Vagina (tissue), 2 donors: ENCODE data around the gene REXO4. TPM values are rescaled to one million over a fixed set of nuclear protein-coding genes. Genes with fewer than 3 reads are reported as not detected.
A peak's percentile ranks its signal among the peaks of the same experiment; 100 is the strongest.

Experiments used
- DNase-seq, 2 donors: peaks; one replicate each; pipeline ENCODE4 v3.0.0-alpha.2; 2017; ENCODE audit errors: extremely low spot score in 2 of 2
- H3K27ac ChIP-seq: fragments of 200-600 bp; sonication (generic); one replicate; pipeline ENCODE4 v1.5.1; 2019
- H3K27me3 ChIP-seq: fragments of 200-600 bp; sonication (generic); one replicate; pipeline ENCODE4 v1.5.1; 2019
- H3K36me3 ChIP-seq, 2 donors: fragments of 200-600 bp; sonication (generic); one replicate each; pipeline ENCODE4 v1.5.1; 2017 to 2019
- H3K4me1 ChIP-seq: fragments of 200-600 bp; sonication (generic); one replicate; pipeline ENCODE4 v1.5.1; 2019
- H3K4me3 ChIP-seq, 2 donors: fragments of 200-600 bp; sonication (generic); 1 replicate in 1 of 2; 2 replicates in 1 of 2; pipeline ENCODE4 v1.5.1; 2016 to 2019
- H3K9me3 ChIP-seq: fragments of 200-600 bp; sonication (generic); one replicate; pipeline ENCODE4 v1.5.1; 2019
- POLR2A ChIP-seq, 2 donors: fragments of 450-650 bp; IDR thresholded peaks; one replicate each; pipeline ENCODE4 v1.6.1; 2017; ENCODE audit warnings: antibody characterized with exemption in 2 of 2, mild to moderate bottlenecking in 2 of 2, moderate library complexity in 2 of 2
- POLR2AphosphoS5 ChIP-seq, 2 donors: sonication (generic); formaldehyde crosslinking; IDR thresholded peaks; one replicate each; pipeline ENCODE4 v1.9.0; 2017; ENCODE audit warnings: antibody characterized with exemption in 2 of 2, mild to moderate bottlenecking in 2 of 2, low read depth in 1 of 2; ENCODE audit not compliant: insufficient read depth in 1 of 2
- intact Hi-C: fragments of 100-400 bp; cut with DNase I; formaldehyde crosslinking; loops from one replicate; pipeline ENCODE4 v1.15.1; 2023
- total RNA-seq: library from RNA; depleted of rRNA; stranded (reverse); fragments of >200 nt; gene quantifications from one replicate; pipeline ENCODE4 v1.2.3, GENCODE V29; 2016
- TF ChIP-seq, protein P1 (sequence below), 3 experiments: fragments of 450-650 bp in 2 of 3; fragments of 200-600 bp in 1 of 3; sonication (generic) in 1 of 3; IDR thresholded peaks; one replicate each; pipeline ENCODE4 v1.5.1; 2017 to 2019; ENCODE audit warnings: antibody characterized with exemption in 3 of 3, mild to moderate bottlenecking in 2 of 3, moderate library complexity in 2 of 3

The REXO4 gene
- total RNA-seq, 1 donor from 2014 or later, result 17.2 TPM

DNA sequence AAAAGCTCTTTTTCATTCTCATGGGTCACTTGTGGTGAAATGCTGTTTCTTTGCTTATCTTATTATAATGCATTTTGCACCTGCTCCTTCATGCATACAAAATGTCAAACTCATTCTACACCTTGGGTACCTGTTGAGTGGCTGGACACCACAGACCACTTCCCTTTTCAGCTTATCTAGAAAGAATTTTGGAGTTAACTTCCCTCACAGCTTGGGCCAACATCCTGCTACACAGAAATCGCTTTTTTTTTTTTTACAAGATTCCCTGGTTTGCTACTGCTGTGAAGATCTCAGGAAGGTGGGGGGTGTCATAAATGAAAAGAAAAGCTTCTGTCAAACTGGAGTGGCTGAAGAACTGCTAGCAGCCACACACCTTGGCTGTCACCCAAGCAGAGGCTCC, 2.6 kb downstream of the REXO4 start:
- Histone ChIP-seq H3K27me3 (no peaks in the 10 kb centered on the region), H3K27ac (no peak overlapping the region), H3K4me1 (peaks cover 36% of the 10 kb centered on the region), H3K36me3 (peaks cover 0 to 43% of the 10 kb centered on the region in 2 donors), H3K4me3 (no peak overlapping the region), H3K9me3 (no peaks in the 10 kb centered on the region)
- DNase-seq, result no peak
- intact Hi-C loops, result no loop called here
- TF ChIP-seq POLR2AphosphoS5 (IDR thresholded peaks at IDR 0.05; ENCODE audit: insufficient read depth in 1 of 2, low read depth in 1 of 2) (no peak), POLR2A (IDR thresholded peaks at IDR 0.05) (no peak)
- TF ChIP-seq, protein P1, sequence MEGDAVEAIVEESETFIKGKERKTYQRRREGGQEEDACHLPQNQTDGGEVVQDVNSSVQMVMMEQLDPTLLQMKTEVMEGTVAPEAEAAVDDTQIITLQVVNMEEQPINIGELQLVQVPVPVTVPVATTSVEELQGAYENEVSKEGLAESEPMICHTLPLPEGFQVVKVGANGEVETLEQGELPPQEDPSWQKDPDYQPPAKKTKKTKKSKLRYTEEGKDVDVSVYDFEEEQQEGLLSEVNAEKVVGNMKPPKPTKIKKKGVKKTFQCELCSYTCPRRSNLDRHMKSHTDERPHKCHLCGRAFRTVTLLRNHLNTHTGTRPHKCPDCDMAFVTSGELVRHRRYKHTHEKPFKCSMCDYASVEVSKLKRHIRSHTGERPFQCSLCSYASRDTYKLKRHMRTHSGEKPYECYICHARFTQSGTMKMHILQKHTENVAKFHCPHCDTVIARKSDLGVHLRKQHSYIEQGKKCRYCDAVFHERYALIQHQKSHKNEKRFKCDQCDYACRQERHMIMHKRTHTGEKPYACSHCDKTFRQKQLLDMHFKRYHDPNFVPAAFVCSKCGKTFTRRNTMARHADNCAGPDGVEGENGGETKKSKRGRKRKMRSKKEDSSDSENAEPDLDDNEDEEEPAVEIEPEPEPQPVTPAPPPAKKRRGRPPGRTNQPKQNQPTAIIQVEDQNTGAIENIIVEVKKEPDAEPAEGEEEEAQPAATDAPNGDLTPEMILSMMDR (IDR thresholded peaks at IDR 0.05), result no peak

DNA sequence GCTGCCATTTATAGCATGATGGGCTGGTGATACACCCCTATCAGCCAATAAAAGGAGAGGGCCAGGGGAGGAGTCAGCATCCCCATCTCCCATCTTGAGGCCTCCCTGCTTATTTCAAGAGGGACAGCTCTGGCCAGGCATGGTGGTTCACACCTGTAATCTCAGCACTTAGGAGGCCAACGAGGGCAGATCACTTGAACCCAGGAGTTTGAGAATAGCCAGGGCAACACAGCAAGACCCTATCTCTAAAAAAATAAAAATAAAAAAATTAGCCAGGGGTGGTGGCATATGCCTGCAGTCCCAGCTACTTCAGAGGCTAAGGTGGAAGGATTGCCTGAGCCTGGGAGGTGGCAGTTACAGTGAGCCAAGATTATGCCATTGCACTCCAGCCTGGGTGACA, 9.8 kb downstream of the REXO4 start:
- Histone ChIP-seq H3K4me1 (no peaks in the 10 kb centered on the region), H3K4me3 (no peak overlapping the region), H3K9me3 (no peaks in the 10 kb centered on the region), H3K27ac (no peak overlapping the region), H3K27me3 (no peaks in the 10 kb centered on the region), H3K36me3 (peaks cover 0 to 75% of the 10 kb centered on the region in 2 donors)
- intact Hi-C loops, result no loop called here
- no peak for DNase-seq
- TF ChIP-seq POLR2A (IDR thresholded peaks at IDR 0.05) (no peak), POLR2AphosphoS5 (IDR thresholded peaks at IDR 0.05; ENCODE audit: insufficient read depth in 1 of 2, low read depth in 1 of 2) (no peak)
- TF ChIP-seq, protein P1 (IDR thresholded peaks at IDR 0.05), result no peak

- Histone ChIP-seq H3K27ac (no peak overlapping the region), H3K4me3 (no peak overlapping the region)
- no peak for DNase-seq
Observed at GRCh38 chr9:133406480-133407307, 11.1 kb downstream of the REXO4 start.

GRCh38 chr9:133405508-133406438, 12.0 kb downstream of the REXO4 start:
- Histone ChIP-seq H3K27ac (no peak overlapping the region), H3K27me3 (no peaks in the 10 kb centered on the region), H3K4me3 (no peak overlapping the region), H3K4me1 (no peaks in the 10 kb centered on the region), H3K36me3 (peaks cover 0 to 54% of the 10 kb centered on the region in 2 donors), H3K9me3 (no peaks in the 10 kb centered on the region)
- DNase-seq, result no peak
- TF ChIP-seq POLR2AphosphoS5 (IDR thresholded peaks at IDR 0.05; ENCODE audit: insufficient read depth in 1 of 2, low read depth in 1 of 2) (no peak), POLR2A (IDR thresholded peaks at IDR 0.05) (no peak)
- TF ChIP-seq, protein P1 (IDR thresholded peaks at IDR 0.05), result no peak
- intact Hi-C loops, result no loop called here

More at GRCh38 chr9:133406480-133407307, 11.1 kb downstream of the REXO4 start:
- Histone ChIP-seq H3K9me3 (no peaks in the 10 kb centered on the region), H3K4me1 (no peaks in the 10 kb centered on the region), H3K36me3 (peaks cover 0 to 62% of the 10 kb centered on the region in 2 donors), H3K27me3 (no peaks in the 10 kb centered on the region)
- TF ChIP-seq POLR2AphosphoS5 (IDR thresholded peaks at IDR 0.05; ENCODE audit: insufficient read depth in 1 of 2, low read depth in 1 of 2), result no peak
- TF ChIP-seq, protein P1 (IDR thresholded peaks at IDR 0.05), result peak; percentile 49 to 81 (median 54)
- intact Hi-C loops, result no loop called here
